Liver (tissue), 9 donors: ENCODE results near the gene MFN1. TPM values are rescaled to one million over a fixed set of nuclear protein-coding genes. Genes with fewer than 3 reads are reported as not detected.

ENCODE experiments used
- DNase-seq: peaks from one replicate; pipeline ENCODE4 v3.0.0-alpha.2; 2017; ENCODE audit warnings: low spot score
- H3K27ac ChIP-seq, 2 donors: one replicate each; pipeline ENCODE4 v1.7.0; 2013; ENCODE audit warnings: inconsistent platforms in 2 of 2, low read length in 2 of 2, control low read depth in 1 of 2, low read depth in 1 of 2, mild to moderate bottlenecking in 1 of 2
- H3K27me3 ChIP-seq, 4 donors: one replicate each; pipeline versions ENCODE4 v1.6.1 to v1.7.0; 2013; ENCODE audit warnings: low read length in 3 of 4, inconsistent platforms in 1 of 4, mild to moderate bottlenecking in 1 of 4, moderate library complexity in 1 of 4; ENCODE audit not compliant: control insufficient read depth in 4 of 4, insufficient read depth in 4 of 4
- H3K36me3 ChIP-seq, 4 donors: one replicate each; pipeline versions ENCODE4 v1.6.1 to v1.7.0; 2013; ENCODE audit warnings: low read length in 3 of 4, mild to moderate bottlenecking in 3 of 4, low read depth in 1 of 4, moderate library complexity in 1 of 4; ENCODE audit not compliant: control insufficient read depth in 4 of 4, insufficient read depth in 3 of 4
- H3K4me1 ChIP-seq, 4 donors: one replicate each; pipeline versions ENCODE4 v1.6.1 to v1.7.0; 2013; ENCODE audit warnings: low read length in 3 of 4, mild to moderate bottlenecking in 3 of 4, moderate library complexity in 1 of 4; ENCODE audit not compliant: control insufficient read depth in 4 of 4, insufficient read depth in 4 of 4
- H3K4me3 ChIP-seq, 3 donors: one replicate each; pipeline versions ENCODE4 v1.6.1 to v1.7.0; 2013; ENCODE audit warnings: low read length in 3 of 3, control low read depth in 1 of 3, low read depth in 1 of 3, mild to moderate bottlenecking in 1 of 3
- H3K9ac ChIP-seq, 2 donors: one replicate each; pipeline ENCODE4 v1.7.0; 2013; ENCODE audit warnings: low read length in 2 of 2, mild to moderate bottlenecking in 2 of 2, moderate library complexity in 2 of 2, control low read depth in 1 of 2, low read depth in 1 of 2
- H3K9me3 ChIP-seq, 4 donors: one replicate each; pipeline versions ENCODE4 v1.6.1 to v1.7.0; 2013; ENCODE audit warnings: low read length in 3 of 4; ENCODE audit not compliant: control insufficient read depth in 4 of 4
- ATF3 ChIP-seq: IDR thresholded peaks from 2 replicates; pipeline ENCODE4 v1.6.1; 2016; ENCODE audit warnings: antibody characterized with exemption
- CTCF ChIP-seq: fragments of 150-350 bp; IDR thresholded peaks from 2 replicates; pipeline ENCODE4 v1.5.1; 2017; ENCODE audit warnings: improper control_type of control experiment, low read depth, low read length; ENCODE audit not compliant: missing input control
- EGR1 ChIP-seq, 2 donors: IDR thresholded peaks; 2 replicates each; pipeline ENCODE4 v1.6.1; 2016 to 2018; ENCODE audit warnings: antibody characterized with exemption in 2 of 2, low read depth in 2 of 2
- FOXA1 ChIP-seq: IDR thresholded peaks from 2 replicates; pipeline ENCODE4 v1.6.1; 2016; ENCODE audit warnings: antibody characterized with exemption
- FOXA2 ChIP-seq: IDR thresholded peaks from 2 replicates; pipeline ENCODE4 v1.6.1; 2016; ENCODE audit warnings: antibody characterized with exemption
- GABPA ChIP-seq, 2 donors: IDR thresholded peaks in 1 of 2; conservative IDR thresholded peaks in 1 of 2; 2 replicates each; pipeline ENCODE4 v1.6.1; 2016; ENCODE audit warnings: antibody characterized with exemption in 2 of 2, mild to moderate bottlenecking in 1 of 2, moderate library complexity in 1 of 2
- HNF4A ChIP-seq, 2 donors: conservative IDR thresholded peaks; 2 replicates each; pipeline ENCODE4 v1.6.1; 2016; ENCODE audit warnings: antibody characterized with exemption in 2 of 2, mild to moderate bottlenecking in 2 of 2
- HNF4G ChIP-seq: IDR thresholded peaks from 2 replicates; pipeline ENCODE4 v1.6.1; 2016; ENCODE audit warnings: antibody characterized with exemption
- JUND ChIP-seq, 2 donors: IDR thresholded peaks; 2 replicates each; pipeline ENCODE4 v1.6.1; 2016; ENCODE audit warnings: antibody characterized with exemption in 2 of 2
- MAX ChIP-seq: IDR thresholded peaks from 2 replicates; pipeline ENCODE4 v1.6.1; 2016; ENCODE audit warnings: antibody characterized with exemption
- NR2F2 ChIP-seq: IDR thresholded peaks from 2 replicates; pipeline ENCODE4 v1.6.1; 2016; ENCODE audit warnings: antibody characterized with exemption
- RAD21 ChIP-seq, 2 donors: IDR thresholded peaks; 2 replicates each; pipeline ENCODE4 v1.6.1; 2016; ENCODE audit warnings: antibody characterized with exemption in 2 of 2, mild to moderate bottlenecking in 2 of 2
- REST ChIP-seq: IDR thresholded peaks from 2 replicates; pipeline ENCODE4 v1.6.1; 2016; ENCODE audit warnings: antibody characterized with exemption, mild to moderate bottlenecking
- RXRA ChIP-seq, 2 donors: IDR thresholded peaks; 2 replicates each; pipeline ENCODE4 v1.6.1; 2017 to 2018; ENCODE audit warnings: antibody characterized with exemption in 2 of 2, mild to moderate bottlenecking in 1 of 2
- SP1 ChIP-seq: IDR thresholded peaks from 2 replicates; pipeline ENCODE4 v1.6.1; 2018; ENCODE audit warnings: antibody characterized with exemption, mild to moderate bottlenecking
- TAF1 ChIP-seq: conservative IDR thresholded peaks from 2 replicates; pipeline ENCODE4 v1.6.1; 2016; ENCODE audit warnings: antibody characterized with exemption, mild to moderate bottlenecking
- YY1 ChIP-seq: IDR thresholded peaks from 2 replicates; pipeline ENCODE4 v1.6.1; 2016; ENCODE audit warnings: antibody characterized with exemption, mild to moderate bottlenecking
- ZBTB33 ChIP-seq: IDR thresholded peaks from 2 replicates; pipeline ENCODE4 v1.6.1; 2016; ENCODE audit warnings: antibody characterized with exemption
- WGBS: extraction: QIAGEN DNeasy Blood & Tissue Kit; methylation state at CpG from one replicate; pipeline ENCODE4 v1.1.7; 2013; 5-methylcytosine and 5-hydroxymethylcytosine counted together
- polyA plus RNA-seq, 2 donors: library from polyadenylated mRNA; stranded (reverse) in 1 of 2; unstranded in 1 of 2; fragments of 200-250 nt in 1 of 2; fragments of >200 nt in 1 of 2; fragmentation: Nextera tagmentation in 1 of 2; extraction: Ambion mirVana in 1 of 2; gene quantifications; one replicate each; pipeline versions ENCODE4 v1.2.1 to v1.2.3, GENCODE V29; 2013 to 2015
- total RNA-seq, 2 donors: library from RNA; depleted of rRNA; stranded (reverse); fragments of >200 nt; gene quantifications; one replicate each; pipeline ENCODE4 v1.2.3, GENCODE V29; 2014
- donor health status: healthy.
- donor health status: healthy.
- donor health status: healthy.
- donor health status: healthy.
- donor health status: healthy.

MFN1 gene
- total and polyA plus RNA-seq, 4 donors: 6.4 to 31.9 (median 12.7) TPM

GRCh38 chr3:179398574-179399231 is 51.2 kb downstream of the MFN1 start:
- DNase-seq: no peak

More at GRCh38 chr3:179398574-179399231, 51.2 kb downstream of the MFN1 start:
- no peak overlapping the region for H3K27ac ChIP-seq
- H3K4me1 ChIP-seq: no peaks in the 10 kb centered on the region
- H3K4me3 ChIP-seq: no peak overlapping the region
- H3K9ac ChIP-seq: no peak overlapping the region
- 95% methylated on average over 2 of the region's 2 CpGs for WGBS
- H3K27me3 ChIP-seq: no peaks in the 10 kb centered on the region
- TF ChIP-seq MAX: no peak
- TF ChIP-seq HNF4G: no peak
- TF ChIP-seq JUND (IDR thresholded peaks at IDR 0.05): no peak
- TF ChIP-seq NR2F2: no peak
- no peak for TF ChIP-seq EGR1 (IDR thresholded peaks at IDR 0.05; ENCODE audit: low read depth in 2 of 2)
- no peak for TF ChIP-seq GABPA (IDR thresholded peaks at IDR 0.05 in 1 of 2, conservative IDR thresholded peaks at IDR 0.05 in 1 of 2)
- no peak for TF ChIP-seq ZBTB33
- no peak for TF ChIP-seq FOXA2
- TF ChIP-seq FOXA1: no peak
- TF ChIP-seq SP1: no peak
- TF ChIP-seq YY1: no peak
- no peak for TF ChIP-seq RXRA (IDR thresholded peaks at IDR 0.05)
- TF ChIP-seq CTCF: no peak
- TF ChIP-seq HNF4A (conservative IDR thresholded peaks at IDR 0.05): no peak
- TF ChIP-seq TAF1: no peak
- no peak for TF ChIP-seq REST
- TF ChIP-seq RAD21 (IDR thresholded peaks at IDR 0.05): no peak
- TF ChIP-seq ATF3: no peak
- no peaks in the 10 kb centered on the region for H3K9me3 ChIP-seq
- H3K36me3 ChIP-seq: peaks cover 3 to 13% (median 5%) of the 10 kb centered on the region in 4 donors
